Hepatocyte (in vitro differentiated cells): ENCODE results near the gene CASS4. TPM values are rescaled to one million over a fixed set of nuclear protein-coding genes. Genes with fewer than 3 reads are reported as not detected.

ENCODE experiments used
- DNase-seq: peaks from one replicate; pipeline ENCODE4 v3.0.0-alpha.2; 2016; ENCODE audit warnings: low spot score
- H2AFZ ChIP-seq: fragments of 200-600 bp; sonication (generic); 2 replicates; pipeline ENCODE4 v1.6.0; 2016; ENCODE audit warnings: antibody characterized with exemption, mild to moderate bottlenecking
- H3K27ac ChIP-seq: fragments of 200-600 bp; sonication (generic); 2 replicates; pipeline ENCODE4 v1.5.1; 2016; ENCODE audit warnings: mild to moderate bottlenecking
- H3K27me3 ChIP-seq: fragments of 200-600 bp; sonication (generic); 2 replicates; pipeline ENCODE4 v1.6.1; 2016
- H3K36me3 ChIP-seq: fragments of 200-600 bp; sonication (generic); replicated peaks from 2 replicates; pipeline ENCODE4 v1.5.1; 2016; ENCODE audit warnings: low read depth; ENCODE audit not compliant: insufficient read depth
- H3K4me1 ChIP-seq: fragments of 200-600 bp; sonication (generic); 2 replicates; pipeline ENCODE4 v1.5.1; 2016; ENCODE audit warnings: mild to moderate bottlenecking, moderate library complexity; ENCODE audit not compliant: insufficient read depth
- H3K4me2 ChIP-seq: fragments of 200-600 bp; sonication (generic); 2 replicates; pipeline ENCODE4 v1.6.0; 2016
- H3K4me3 ChIP-seq: fragments of 200-600 bp; sonication (generic); 2 replicates; pipeline ENCODE4 v1.5.1; 2016; ENCODE audit warnings: mild to moderate bottlenecking
- H3K79me2 ChIP-seq: fragments of 200-600 bp; sonication (generic); 2 replicates; pipeline ENCODE4 v1.6.0; 2017; ENCODE audit warnings: mild to moderate bottlenecking
- H3K9me2 ChIP-seq: fragments of 200-600 bp; sonication (generic); replicated peaks from 2 replicates; pipeline ENCODE4 v1.6.0; 2017; ENCODE audit warnings: mild to moderate bottlenecking; ENCODE audit not compliant: insufficient read depth
- H3K9me3 ChIP-seq: fragments of 200-600 bp; sonication (generic); 2 replicates; pipeline ENCODE4 v1.5.1; 2016; ENCODE audit warnings: low read depth, mild to moderate bottlenecking
- H4K20me1 ChIP-seq: fragments of 200-600 bp; sonication (generic); 2 replicates; pipeline ENCODE4 v1.6.0; 2016; ENCODE audit warnings: mild to moderate bottlenecking; ENCODE audit not compliant: insufficient read depth, poor library complexity, severe bottlenecking
- CTCF ChIP-seq: fragments of 200-600 bp; sonication (generic); IDR thresholded peaks from 2 replicates; pipeline ENCODE4 v1.5.1; 2016; ENCODE audit warnings: antibody characterized with exemption, mild to moderate bottlenecking; ENCODE audit not compliant: poor library complexity
- EZH2 ChIP-seq: fragments of 200-600 bp; sonication (generic); IDR thresholded peaks from 2 replicates; pipeline ENCODE4 v1.6.1; 2016; ENCODE audit warnings: antibody characterized with exemption, mild to moderate bottlenecking, borderline replicate concordance
- EZH2phosphoT487 ChIP-seq: fragments of 200-600 bp; sonication (generic); IDR thresholded peaks from one replicate; pipeline ENCODE4 v1.6.1; 2018; ENCODE audit warnings: antibody characterized with exemption, mild to moderate bottlenecking, low read depth, moderate library complexity; ENCODE audit not compliant: unreplicated experiment, severe bottlenecking
- WGBS: methylation state at CpG from one replicate; pipeline ENCODE4 v1.1.6; 2016; ENCODE audit warnings: low lambda C conversion rate; ENCODE audit errors: missing lambda C conversion rate; 5-methylcytosine and 5-hydroxymethylcytosine counted together
- polyA plus RNA-seq: library from polyadenylated mRNA; unstranded; fragments of >200 nt; fragmentation: Nextera tagmentation; extraction: Ambion mirVana; gene quantifications from 2 replicates; pipeline ENCODE4 v1.2.1, GENCODE V29; 2016
- total RNA-seq: library from RNA; depleted of rRNA; stranded (reverse); fragments of >200 nt; gene quantifications from 2 replicates; pipeline ENCODE4 v1.2.3, GENCODE V29; 2014

The CASS4 gene
- total and polyA plus RNA-seq, 2 experiments from 2014 or later, result 0.13 TPM; not detected in 1

GRCh38 chr20:56420940-56421688 is 9.1 kb downstream of the CASS4 start:
- Histone ChIP-seq H3K4me1 (no peaks in the 10 kb centered on the region), H3K27me3 (no peaks in the 10 kb centered on the region), H3K27ac (no peak overlapping the region), H3K9me2 (no peaks in the 10 kb centered on the region), H3K4me3 (no peak overlapping the region), H3K79me2 (no peaks in the 10 kb centered on the region), H3K36me3 (no peaks in the 10 kb centered on the region), H3K9me3 (no peaks in the 10 kb centered on the region), H3K4me2 (no peak overlapping the region), H2AFZ (no peak overlapping the region), H4K20me1 (no peaks in the 10 kb centered on the region)
- 81% methylated on average over 11 of the region's 11 CpGs for WGBS
- DNase-seq, result no peak
- TF ChIP-seq EZH2phosphoT487, result no peak
- no peak for TF ChIP-seq EZH2
- no peak for TF ChIP-seq CTCF

GRCh38 chr20:56422076-56422823 is 10.2 kb downstream of the CASS4 start:
- no peak for TF ChIP-seq CTCF
- no peak for TF ChIP-seq EZH2
- no peak for TF ChIP-seq EZH2phosphoT487
- Histone ChIP-seq H3K9me2 (no peaks in the 10 kb centered on the region), H3K79me2 (no peaks in the 10 kb centered on the region), H3K9me3 (no peaks in the 10 kb centered on the region), H3K4me2 (no peak overlapping the region), H3K27me3 (no peaks in the 10 kb centered on the region), H4K20me1 (no peaks in the 10 kb centered on the region), H3K36me3 (no peaks in the 10 kb centered on the region), H3K27ac (no peak overlapping the region), H3K4me1 (no peaks in the 10 kb centered on the region), H3K4me3 (no peak overlapping the region), H2AFZ (no peak overlapping the region)
- DNase-seq, result no peak
- WGBS, result 64% methylated on average over 9 of the region's 9 CpGs

GRCh38 chr20:56422824-56423189 is 10.7 kb downstream of the CASS4 start:
- Histone ChIP-seq H3K4me3 (no peak overlapping the region), H3K9me3 (no peaks in the 10 kb centered on the region), H3K9me2 (no peaks in the 10 kb centered on the region), H4K20me1 (no peaks in the 10 kb centered on the region), H3K79me2 (no peaks in the 10 kb centered on the region), H2AFZ (no peak overlapping the region), H3K4me2 (no peak overlapping the region), H3K27ac (no peak overlapping the region), H3K27me3 (no peaks in the 10 kb centered on the region), H3K4me1 (no peaks in the 10 kb centered on the region), H3K36me3 (no peaks in the 10 kb centered on the region)
- 57% methylated on average over 4 of the region's 4 CpGs for WGBS
- no peak for TF ChIP-seq EZH2
- TF ChIP-seq CTCF, result no peak
- TF ChIP-seq EZH2phosphoT487, result no peak
- no peak for DNase-seq
